SU-DHL-6 (cell line): ENCODE results near the gene NEURL1B.

Experiments used
- H2AFZ ChIP-seq: fragments of 200-600 bp; sonication (generic); 2 replicates; pipeline ENCODE4 v1.6.1; 2014; ENCODE audit warnings: low read depth, mild to moderate bottlenecking, moderate library complexity, mixed read lengths, antibody characterized with exemption, low read length; ENCODE audit not compliant: severe bottlenecking
- H3F3A ChIP-seq: fragments of 200-600 bp; shearing (Covaris generic); 2 replicates; pipeline ENCODE4 v1.6.0; 2016; ENCODE audit warnings: antibody characterized with exemption, mild to moderate bottlenecking; ENCODE audit not compliant: insufficient read depth
- H3K27ac ChIP-seq: fragments of 200-600 bp; sonication (generic); 2 replicates; pipeline ENCODE4 v1.5.1; 2016; ENCODE audit warnings: low read depth, mild to moderate bottlenecking, low read length, moderate library complexity, mixed read lengths
- H3K27me3 ChIP-seq: fragments of 200-600 bp; sonication (generic), shearing (Covaris generic); 2 replicates; pipeline ENCODE4 v1.6.0; 2014; ENCODE audit warnings: mild to moderate bottlenecking, low read length
- H3K36me3 ChIP-seq: fragments of 200-600 bp; sonication (generic); 2 replicates; pipeline ENCODE4 v1.6.1; 2014; ENCODE audit warnings: mild to moderate bottlenecking, low read length, mixed read lengths
- H3K4me2 ChIP-seq: fragments of 300-600, 200-600 bp; shearing (Covaris generic), sonication (generic); 2 replicates; pipeline ENCODE4 v1.6.0; 2014; ENCODE audit warnings: low read length, low read depth, mild to moderate bottlenecking; ENCODE audit not compliant: poor library complexity, severe bottlenecking
- H3K4me3 ChIP-seq: fragments of 200-600 bp; sonication (generic); 2 replicates; pipeline ENCODE4 v1.5.1; 2014; ENCODE audit warnings: antibody characterized with exemption, low read length, mild to moderate bottlenecking, mixed read lengths; ENCODE audit not compliant: insufficient read depth, poor library complexity, severe bottlenecking
- H3K79me2 ChIP-seq: fragments of 200-600 bp; sonication (generic); 2 replicates; pipeline ENCODE4 v1.6.1; 2014; ENCODE audit warnings: mild to moderate bottlenecking, low read length, moderate library complexity; ENCODE audit not compliant: insufficient read depth
- H3K9ac ChIP-seq: fragments of 200-600 bp; sonication (generic); 2 replicates; pipeline ENCODE4 v1.7.0; 2014; ENCODE audit warnings: mild to moderate bottlenecking, low read length
- H3K9me2 ChIP-seq: fragments of 200-600 bp; sonication (generic); replicated peaks from 2 replicates; pipeline ENCODE4 v1.6.1; 2014; ENCODE audit warnings: low read length; ENCODE audit not compliant: insufficient read depth
- H3K9me3 ChIP-seq: fragments of 200-600 bp; sonication (generic); 2 replicates; pipeline ENCODE4 v1.6.1; 2014; ENCODE audit warnings: low read length, mixed read lengths; ENCODE audit not compliant: insufficient read depth
- H4K20me1 ChIP-seq: fragments of 200-600 bp; sonication (generic); 2 replicates; pipeline ENCODE4 v1.6.1; 2014; ENCODE audit warnings: low read depth, mild to moderate bottlenecking, antibody characterized with exemption, low read length, moderate library complexity, mixed read lengths
- EZH2phosphoT487 ChIP-seq: fragments of 200-600 bp; sonication (generic), shearing (Covaris generic); conservative IDR thresholded peaks from 2 replicates; pipeline ENCODE4 v1.6.1; 2018; ENCODE audit warnings: mild to moderate bottlenecking, antibody characterized with exemption, low read length, moderate library complexity, mixed read lengths
- TF ChIP-seq, protein P1 (sequence below): fragments of 200-600 bp; sonication (generic); IDR thresholded peaks from one replicate; pipeline ENCODE4 v1.5.1; 2017; ENCODE audit warnings: antibody characterized with exemption, mild to moderate bottlenecking, low read length, moderate library complexity; ENCODE audit not compliant: insufficient read depth, poor library complexity, severe bottlenecking

The NEURL1B gene, protein sequence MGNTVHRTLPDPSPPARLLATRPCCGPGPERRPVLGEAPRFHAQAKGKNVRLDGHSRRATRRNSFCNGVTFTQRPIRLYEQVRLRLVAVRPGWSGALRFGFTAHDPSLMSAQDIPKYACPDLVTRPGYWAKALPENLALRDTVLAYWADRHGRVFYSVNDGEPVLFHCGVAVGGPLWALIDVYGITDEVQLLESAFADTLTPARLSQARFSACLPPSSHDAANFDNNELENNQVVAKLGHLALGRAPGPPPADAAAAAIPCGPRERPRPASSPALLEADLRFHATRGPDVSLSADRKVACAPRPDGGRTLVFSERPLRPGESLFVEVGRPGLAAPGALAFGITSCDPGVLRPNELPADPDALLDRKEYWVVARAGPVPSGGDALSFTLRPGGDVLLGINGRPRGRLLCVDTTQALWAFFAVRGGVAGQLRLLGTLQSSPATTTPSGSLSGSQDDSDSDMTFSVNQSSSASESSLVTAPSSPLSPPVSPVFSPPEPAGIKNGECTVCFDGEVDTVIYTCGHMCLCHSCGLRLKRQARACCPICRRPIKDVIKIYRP

DNA sequence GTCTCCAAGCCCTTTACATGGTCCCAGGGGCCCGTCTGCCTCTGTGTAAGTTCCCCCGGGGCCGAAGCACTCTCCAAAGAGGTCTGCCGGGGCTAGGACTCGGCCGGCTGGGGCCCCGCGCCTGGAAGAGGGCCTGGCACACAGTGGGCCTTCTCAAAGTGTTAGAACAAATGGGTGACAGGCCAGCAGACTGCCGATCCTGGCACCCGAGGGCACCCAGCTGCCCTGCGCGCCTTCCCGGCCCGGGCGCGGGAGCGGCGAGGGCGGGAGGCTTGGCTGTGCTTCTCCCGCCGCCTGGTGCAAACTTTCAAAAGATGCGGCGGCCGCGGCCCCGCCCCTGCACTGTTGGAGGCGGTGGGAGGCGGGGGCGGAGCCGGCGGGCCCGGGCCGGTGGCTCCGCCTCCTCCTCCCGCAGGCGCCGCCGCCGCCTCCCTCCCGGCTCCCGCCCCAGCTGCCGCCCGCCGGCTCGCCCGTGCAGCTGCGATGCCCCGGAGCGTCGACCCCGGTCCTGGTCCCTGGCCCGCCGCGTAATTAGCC, at the start of gene NEURL1B:
NEURL1B (plus strand) TSS at position 442 of the 537 bp plus-strand sequence. CDS start 144 bp downstream, outside the sequence.
- H3K9me2 ChIP-seq = no peaks in the 10 kb centered on the region
- H3K4me2 ChIP-seq = peak within 1 kb of the TSS; percentile 41
- no peak within 1 kb of the TSS for H2AFZ ChIP-seq
- no peak within 1 kb of the TSS for H3K4me3 ChIP-seq
- no peaks in the 10 kb centered on the region for H3K36me3 ChIP-seq
- no peak for TF ChIP-seq EZH2phosphoT487
- TF ChIP-seq, protein P1, sequence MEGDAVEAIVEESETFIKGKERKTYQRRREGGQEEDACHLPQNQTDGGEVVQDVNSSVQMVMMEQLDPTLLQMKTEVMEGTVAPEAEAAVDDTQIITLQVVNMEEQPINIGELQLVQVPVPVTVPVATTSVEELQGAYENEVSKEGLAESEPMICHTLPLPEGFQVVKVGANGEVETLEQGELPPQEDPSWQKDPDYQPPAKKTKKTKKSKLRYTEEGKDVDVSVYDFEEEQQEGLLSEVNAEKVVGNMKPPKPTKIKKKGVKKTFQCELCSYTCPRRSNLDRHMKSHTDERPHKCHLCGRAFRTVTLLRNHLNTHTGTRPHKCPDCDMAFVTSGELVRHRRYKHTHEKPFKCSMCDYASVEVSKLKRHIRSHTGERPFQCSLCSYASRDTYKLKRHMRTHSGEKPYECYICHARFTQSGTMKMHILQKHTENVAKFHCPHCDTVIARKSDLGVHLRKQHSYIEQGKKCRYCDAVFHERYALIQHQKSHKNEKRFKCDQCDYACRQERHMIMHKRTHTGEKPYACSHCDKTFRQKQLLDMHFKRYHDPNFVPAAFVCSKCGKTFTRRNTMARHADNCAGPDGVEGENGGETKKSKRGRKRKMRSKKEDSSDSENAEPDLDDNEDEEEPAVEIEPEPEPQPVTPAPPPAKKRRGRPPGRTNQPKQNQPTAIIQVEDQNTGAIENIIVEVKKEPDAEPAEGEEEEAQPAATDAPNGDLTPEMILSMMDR = no peak
- H3K9me3 ChIP-seq = no peaks in the 10 kb centered on the region
- H4K20me1 ChIP-seq = no peaks in the 10 kb centered on the region
- 0 out of 2 replicates have a peak, but pooled peaks cover 3% of the 10 kb centered on the region for H3K27me3 ChIP-seq
- H3K79me2 ChIP-seq = no peaks in the 10 kb centered on the region
- peak within 1 kb of the TSS; percentile 50 for H3K9ac ChIP-seq
- no peaks in the 10 kb centered on the region for H3F3A ChIP-seq
- H3K27ac ChIP-seq = no peak within 1 kb of the TSS

DNA sequence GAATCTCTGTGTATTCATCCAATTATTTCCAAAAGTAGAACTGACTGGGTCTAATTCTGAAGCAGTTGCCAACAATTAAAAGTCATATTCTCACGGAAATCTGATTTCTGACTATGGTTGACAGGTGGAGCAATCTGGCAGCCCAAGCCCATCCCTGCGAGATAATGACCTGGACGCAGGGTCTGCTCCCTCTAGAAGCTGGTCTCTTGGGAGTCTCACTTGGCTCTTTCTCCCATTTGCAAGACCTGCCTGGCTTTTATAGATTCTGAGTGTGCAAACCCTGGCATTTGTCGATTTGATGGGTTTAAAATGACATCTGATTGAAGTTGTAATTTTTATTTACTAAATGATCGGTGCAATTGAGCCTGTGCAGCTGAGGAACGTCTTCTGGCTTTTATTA, 49.4 kb upstream of the NEURL1B start:
- no peaks in the 10 kb centered on the region for H3K79me2 ChIP-seq
- H2AFZ ChIP-seq = no peak overlapping the region
- H3K4me2 ChIP-seq = no peak overlapping the region
- no peak overlapping the region for H3K9ac ChIP-seq
- no peaks in the 10 kb centered on the region for H4K20me1 ChIP-seq
- no peak overlapping the region for H3K4me3 ChIP-seq
- H3K9me3 ChIP-seq = no peaks in the 10 kb centered on the region
- no peaks in the 10 kb centered on the region for H3K9me2 ChIP-seq
- no peaks in the 10 kb centered on the region for H3K36me3 ChIP-seq
- TF ChIP-seq EZH2phosphoT487 = no peak
- TF ChIP-seq, protein P1 = no peak
- no peaks in the 10 kb centered on the region for H3F3A ChIP-seq
- H3K27me3 ChIP-seq = no peaks in the 10 kb centered on the region
- H3K27ac ChIP-seq = no peak overlapping the region

DNA sequence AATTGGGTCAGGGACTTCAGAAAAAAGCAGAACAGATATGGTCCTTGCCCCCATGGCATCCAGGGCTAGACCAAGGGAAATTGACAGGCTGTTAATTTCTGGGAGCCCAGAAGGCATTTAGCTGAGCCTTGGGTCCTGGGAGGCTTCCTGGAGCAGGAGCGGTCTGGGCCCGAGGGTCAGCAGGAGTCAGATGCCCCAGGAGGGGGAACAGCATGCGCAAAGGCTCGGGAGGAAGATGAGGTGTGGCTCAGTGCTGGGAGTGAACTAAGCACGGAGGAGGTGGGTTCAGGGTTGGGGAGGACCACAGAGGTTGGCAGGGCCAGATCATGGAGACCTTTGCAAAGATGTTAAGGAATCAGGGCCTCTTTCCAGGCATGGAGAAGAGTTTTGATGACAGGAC, 48.2 kb upstream of the NEURL1B start:
- no peaks in the 10 kb centered on the region for H3F3A ChIP-seq
- no peaks in the 10 kb centered on the region for H3K36me3 ChIP-seq
- no peaks in the 10 kb centered on the region for H3K27me3 ChIP-seq
- H3K27ac ChIP-seq = no peak overlapping the region
- no peaks in the 10 kb centered on the region for H3K79me2 ChIP-seq
- H2AFZ ChIP-seq = no peak overlapping the region
- H4K20me1 ChIP-seq = no peaks in the 10 kb centered on the region
- TF ChIP-seq, protein P1 = no peak
- no peak for TF ChIP-seq EZH2phosphoT487
- H3K9me2 ChIP-seq = no peaks in the 10 kb centered on the region
- H3K9me3 ChIP-seq = no peaks in the 10 kb centered on the region
- no peak overlapping the region for H3K9ac ChIP-seq
- no peak overlapping the region for H3K4me3 ChIP-seq
- no peak overlapping the region for H3K4me2 ChIP-seq
